ENCODE results near the gene ZNF431.
"Not testable (repeated sequence)": the region's sequence is repeated elsewhere in the genome, so short reads cannot be mapped to it uniquely, and the experiment has no call there.

DNA sequence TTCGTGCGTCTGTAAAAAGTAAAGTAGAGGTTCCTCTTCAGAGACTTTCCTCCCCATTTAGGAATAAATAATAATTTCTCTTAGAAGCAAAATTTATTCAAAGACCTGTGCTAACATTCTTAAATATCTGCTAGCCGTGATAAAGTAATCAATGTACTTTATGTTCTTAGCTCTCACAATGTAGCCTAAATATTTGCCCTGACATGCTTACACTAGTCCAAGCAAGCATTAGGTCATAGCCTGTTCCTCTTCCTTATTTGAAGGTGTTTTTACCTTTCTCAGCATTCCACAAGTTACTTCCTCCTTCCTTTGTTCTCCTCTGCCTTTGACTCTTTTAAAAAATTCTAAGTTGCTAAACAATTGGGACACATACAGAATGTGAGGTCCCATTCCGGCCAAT is 94.9 kb downstream of the ZNF431 start:
- TF ChIP-seq CTCF, POLR2A (IDR thresholded peaks at IDR 0.05): not testable (repeated sequence)

Measured in lower leg skin (tissue), 3 donors.